IPS DF 6.9 (cell line): ENCODE results near the gene KLHL4.
A peak's percentile ranks its signal among the peaks of the same experiment; 100 is the strongest.
"Not testable (repeated sequence)": the region's sequence is repeated elsewhere in the genome, so short reads cannot be mapped to it uniquely, and the experiment has no call there.

Source experiments
- DNase-seq: peaks from one replicate; pipeline ENCODE4 v3.0.0-alpha.2; 2013; ENCODE audit warnings: low read depth, low spot score
- H3K27ac ChIP-seq: one replicate; pipeline ENCODE4 v1.5.1; 2013; ENCODE audit warnings: low read length, control low read depth
- H3K27me3 ChIP-seq: 2 replicates; pipeline ENCODE4 v1.6.1; 2013; ENCODE audit warnings: mild to moderate bottlenecking, low read length; ENCODE audit not compliant: control insufficient read depth, insufficient read depth
- H3K36me3 ChIP-seq: 2 replicates; pipeline ENCODE4 v1.6.1; 2013; ENCODE audit warnings: low read length; ENCODE audit not compliant: control insufficient read depth, insufficient read depth
- H3K4me1 ChIP-seq: 2 replicates; pipeline ENCODE4 v1.6.1; 2013; ENCODE audit warnings: low read length; ENCODE audit not compliant: control insufficient read depth, insufficient read depth
- H3K4me3 ChIP-seq: 2 replicates; pipeline ENCODE4 v1.5.1; 2013; ENCODE audit warnings: mild to moderate bottlenecking, low read length
- H3K9me3 ChIP-seq: 2 replicates; pipeline ENCODE4 v1.6.1; 2013; ENCODE audit warnings: low read length, inconsistent platforms; ENCODE audit not compliant: control insufficient read depth, insufficient read depth
- WGBS: extraction: QIAGEN DNeasy Blood & Tissue Kit; methylation state at CpG from one replicate; pipeline ENCODE4 v1.1.7; 2013; ENCODE audit warnings: mixed read lengths, missing lambda C conversion rate; ENCODE audit not compliant: insufficient read length, insufficient coverage; 5-methylcytosine and 5-hydroxymethylcytosine counted together

The KLHL4 gene

GRCh38 chrX:87517571-87518141 is at the start of gene KLHL4:
KLHL4 (plus strand) TSS chrX:87517802; CDS start chrX:87517894, 92 bp downstream.
- Histone ChIP-seq H3K27ac (no peak within 1 kb of the TSS), H3K27me3 (no peaks in the 10 kb centered on the region)
- peak; percentile 55 for DNase-seq

GRCh38 chrX:87468941-87469340 is 48.7 kb upstream of the KLHL4 start:
- Histone ChIP-seq H3K4me1 (no peaks in the 10 kb centered on the region), H3K4me3 (no peak overlapping the region), H3K27me3 (no peaks in the 10 kb centered on the region), H3K36me3 (no peaks in the 10 kb centered on the region), H3K27ac (no peak overlapping the region), H3K9me3 (no peaks in the 10 kb centered on the region)
- no peak for DNase-seq
- no CpG with 5 or more reads among the region's 2 CpGs for WGBS

More at GRCh38 chrX:87517571-87518141, at the start of gene KLHL4:
- no peaks in the 10 kb centered on the region for H3K9me3 ChIP-seq
- peak within 1 kb of the TSS; percentile 44; the same call in 1 of the 2 replicates for H3K4me3 ChIP-seq
- no peaks in the 10 kb centered on the region for H3K36me3 ChIP-seq
- no CpG with 5 or more reads among the region's 8 CpGs for WGBS
- H3K4me1 ChIP-seq = no peaks in the 10 kb centered on the region

- Histone ChIP-seq H3K36me3 (no peaks in the 10 kb centered on the region), H3K4me1 (no peaks in the 10 kb centered on the region), H3K4me3 (no peak overlapping the region), H3K27me3 (no peaks in the 10 kb centered on the region), H3K9me3 (no peaks in the 10 kb centered on the region), H3K27ac (no peak overlapping the region)
- WGBS = no CpG with 5 or more reads among the region's 1 CpG
- no peak for DNase-seq
These were observed 41.8 kb upstream of the KLHL4 start for GRCh38 chrX:87475793-87476192.

GRCh38 chrX:87478703-87479102 is 38.9 kb upstream of the KLHL4 start:
- no CpG with 5 or more reads among the region's 16 CpGs for WGBS
- H3K4me1 ChIP-seq, DNase-seq, H3K27ac ChIP-seq, H3K27me3 ChIP-seq, H3K9me3 ChIP-seq, H3K4me3 ChIP-seq, H3K36me3 ChIP-seq: not testable (repeated sequence)

GRCh38 chrX:87489071-87489470 is 28.5 kb upstream of the KLHL4 start:
- WGBS = no CpG with 5 or more reads among the region's 2 CpGs
- no peaks in the 10 kb centered on the region for H3K27me3 ChIP-seq
- H3K4me3 ChIP-seq = no peak overlapping the region
- no peak for DNase-seq
- no peaks in the 10 kb centered on the region for H3K4me1 ChIP-seq
- H3K27ac ChIP-seq = no peak overlapping the region
- no peaks in the 10 kb centered on the region for H3K36me3 ChIP-seq
- H3K9me3 ChIP-seq = no peaks in the 10 kb centered on the region

- H3K36me3 ChIP-seq = no peaks in the 10 kb centered on the region
- DNase-seq = no peak
- no peaks in the 10 kb centered on the region for H3K9me3 ChIP-seq
- no peak overlapping the region for H3K4me3 ChIP-seq
- no peak overlapping the region for H3K27ac ChIP-seq
- no peaks in the 10 kb centered on the region for H3K4me1 ChIP-seq
- WGBS = no CpG with 5 or more reads among the region's 1 CpG
- H3K27me3 ChIP-seq = no peaks in the 10 kb centered on the region
These were observed 1.8 kb upstream of the KLHL4 start for GRCh38 chrX:87515836-87516235.

GRCh38 chrX:87516717-87517121 is 883 bp upstream of the KLHL4 start:
- no peak for DNase-seq
- Histone ChIP-seq H3K9me3 (no peaks in the 10 kb centered on the region), H3K36me3 (no peaks in the 10 kb centered on the region), H3K4me3 (no peak overlapping the region), H3K4me1 (no peaks in the 10 kb centered on the region), H3K27ac (no peak overlapping the region), H3K27me3 (no peaks in the 10 kb centered on the region)

- no peaks in the 10 kb centered on the region for H3K4me1 ChIP-seq
- no peaks in the 10 kb centered on the region for H3K9me3 ChIP-seq
- peak overlapping the region; percentile 26; the same call in 1 of the 2 replicates for H3K4me3 ChIP-seq
- DNase-seq = no peak
- no peaks in the 10 kb centered on the region for H3K27me3 ChIP-seq
- no peak overlapping the region for H3K27ac ChIP-seq
- no CpG with 5 or more reads among the region's 6 CpGs for WGBS
- H3K36me3 ChIP-seq = no peaks in the 10 kb centered on the region
These were observed 902 bp downstream of the KLHL4 start for GRCh38 chrX:87518504-87518903.

GRCh38 chrX:87525771-87526229 is 8.2 kb downstream of the KLHL4 start:
- Histone ChIP-seq H3K36me3 (no peaks in the 10 kb centered on the region), H3K27me3 (no peaks in the 10 kb centered on the region), H3K4me1 (no peaks in the 10 kb centered on the region), H3K27ac (no peak overlapping the region), H3K9me3 (no peaks in the 10 kb centered on the region), H3K4me3 (no peak overlapping the region)
- no peak for DNase-seq
- WGBS = no CpG with 5 or more reads among the region's 2 CpGs

GRCh38 chrX:87526281-87526680 is 8.7 kb downstream of the KLHL4 start:
- no peak overlapping the region for H3K27ac ChIP-seq
- no CpG with 5 or more reads among the region's 2 CpGs for WGBS

GRCh38 chrX:87528487-87528886 is 10.9 kb downstream of the KLHL4 start:
- H3K36me3 ChIP-seq = no peaks in the 10 kb centered on the region
- no CpG with 5 or more reads among the region's 10 CpGs for WGBS
- no peak overlapping the region for H3K4me3 ChIP-seq
- no peaks in the 10 kb centered on the region for H3K9me3 ChIP-seq
- no peak for DNase-seq
- H3K27me3 ChIP-seq = no peaks in the 10 kb centered on the region
- H3K27ac ChIP-seq = no peak overlapping the region
- H3K4me1 ChIP-seq = no peaks in the 10 kb centered on the region

More at GRCh38 chrX:87526281-87526680, 8.7 kb downstream of the KLHL4 start:
- Histone ChIP-seq H3K4me3 (no peak overlapping the region), H3K36me3 (no peaks in the 10 kb centered on the region), H3K4me1 (no peaks in the 10 kb centered on the region), H3K9me3 (no peaks in the 10 kb centered on the region), H3K27me3 (no peaks in the 10 kb centered on the region)
- no peak for DNase-seq
